ENCODE data around the gene SNX27.
"Not testable (repeated sequence)": the region's sequence is repeated elsewhere in the genome, so short reads cannot be mapped to it uniquely, and the experiment has no call there.

The SNX27 gene

DNA sequence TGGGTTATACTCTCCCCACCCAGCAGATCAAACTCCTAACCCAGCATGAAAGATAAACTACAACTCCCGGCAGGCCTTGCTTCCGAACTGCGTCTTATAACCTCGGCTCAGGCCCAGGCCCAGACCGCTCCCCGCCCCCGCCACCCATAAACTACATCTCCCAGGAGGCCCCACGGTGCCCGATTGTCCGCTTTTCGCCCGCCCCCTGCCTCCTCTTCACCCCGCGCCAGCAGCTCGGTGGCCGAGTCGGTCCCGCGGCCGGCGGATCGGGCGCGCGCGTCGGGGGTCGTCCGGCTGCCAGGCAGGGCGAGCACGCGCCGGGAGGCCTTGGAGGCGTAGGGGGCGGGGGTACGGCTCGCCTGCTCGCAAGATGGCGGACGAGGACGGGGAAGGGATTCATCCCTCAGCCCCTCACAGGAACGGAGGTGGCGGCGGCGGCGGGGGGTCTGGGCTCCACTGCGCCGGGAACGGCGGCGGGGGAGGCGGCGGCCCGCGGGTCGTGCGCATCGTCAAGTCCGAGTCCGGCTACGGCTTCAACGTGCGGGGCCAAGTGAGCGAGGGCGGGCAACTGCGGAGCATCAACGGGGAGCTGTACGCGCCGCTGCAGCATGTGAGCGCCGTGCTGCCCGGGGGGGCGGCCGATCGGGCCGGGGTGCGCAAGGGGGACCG, at the start of gene SNX27:
Gene SNX27, plus strand, starts transcription at position 219 of the 669 bp plus-strand sequence. Its CDS starts 152 bp downstream, at position 371.
- DNase-seq = peak; percentile 81

DNA sequence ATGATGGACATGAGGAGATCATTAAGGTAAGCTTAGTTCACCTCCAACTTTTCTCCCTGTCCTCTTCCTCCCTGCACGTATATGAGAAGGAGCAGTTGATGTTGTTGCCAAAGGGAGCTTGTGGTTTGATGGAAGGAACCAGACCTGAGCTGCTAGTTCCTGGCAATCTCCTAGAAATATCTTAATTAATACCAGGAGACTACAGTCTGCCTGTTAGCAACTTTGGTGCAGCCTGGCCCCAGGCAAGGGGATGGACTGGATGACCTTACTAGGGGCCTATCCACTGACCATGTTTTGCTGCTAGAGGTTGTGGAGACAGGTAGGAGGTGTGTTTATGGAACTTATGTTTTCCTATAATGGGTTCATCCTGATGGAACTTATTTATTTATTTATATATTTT, 49.2 kb upstream of the SNX27 start:
- no peak for DNase-seq

- DNase-seq = no peak
Observed at GRCh38 chr1:151563376-151563775, 48.5 kb upstream of the SNX27 start.

- DNase-seq = no peak
Observed at GRCh38 chr1:151565502-151566189, 46.2 kb upstream of the SNX27 start.

- DNase-seq = peak; percentile 6
Observed at GRCh38 chr1:151568626-151569088, 43.2 kb upstream of the SNX27 start.

GRCh38 chr1:151570819-151571218, 41.0 kb upstream of the SNX27 start:
- DNase-seq = no peak

DNA sequence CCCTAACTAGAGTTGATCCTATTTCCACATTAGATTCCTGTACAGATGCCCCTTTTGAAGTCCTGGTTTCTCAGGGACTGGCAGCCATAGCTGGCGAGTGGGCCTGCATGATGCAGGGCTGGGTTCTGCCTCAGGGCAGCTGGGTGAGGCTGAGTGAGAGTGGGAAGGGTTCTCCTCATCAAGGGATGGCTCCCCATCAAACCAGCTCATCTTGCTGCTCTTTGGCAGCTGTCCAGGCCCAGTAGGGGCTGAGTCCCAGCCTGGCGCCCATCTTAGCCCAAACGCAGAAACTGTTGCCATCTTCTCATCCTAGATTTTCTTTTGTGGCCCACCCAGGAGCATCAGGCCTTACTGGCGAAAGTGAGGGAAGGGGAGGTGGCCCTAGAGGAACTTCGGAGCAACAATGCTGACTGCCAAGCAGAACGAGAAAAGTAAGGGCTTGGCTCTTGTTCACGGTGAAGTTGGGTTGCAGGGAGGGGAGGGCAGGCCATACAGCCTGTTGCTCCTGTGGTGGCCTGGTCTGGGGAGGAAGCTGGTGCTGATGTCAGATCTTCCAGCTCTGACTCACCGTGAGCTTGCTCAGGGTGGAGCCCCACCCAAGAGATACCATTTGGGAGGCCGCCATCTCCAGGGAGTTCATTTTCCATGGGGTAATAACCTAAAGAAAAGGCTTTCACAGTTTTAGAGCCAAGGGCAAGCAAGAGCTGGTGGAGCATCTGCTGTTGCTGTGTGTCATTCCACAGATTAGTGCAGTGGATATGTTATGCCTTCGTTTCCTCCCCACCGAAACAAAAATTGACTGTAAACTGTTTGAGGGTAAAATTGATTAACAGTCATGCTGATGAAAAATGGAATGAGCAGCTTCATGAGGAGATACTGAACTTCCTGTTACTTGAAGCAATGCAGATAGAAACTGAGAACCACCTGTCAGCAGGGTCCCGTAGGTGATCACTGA, 37.0 kb upstream of the SNX27 start:
- no peak for DNase-seq

DNA sequence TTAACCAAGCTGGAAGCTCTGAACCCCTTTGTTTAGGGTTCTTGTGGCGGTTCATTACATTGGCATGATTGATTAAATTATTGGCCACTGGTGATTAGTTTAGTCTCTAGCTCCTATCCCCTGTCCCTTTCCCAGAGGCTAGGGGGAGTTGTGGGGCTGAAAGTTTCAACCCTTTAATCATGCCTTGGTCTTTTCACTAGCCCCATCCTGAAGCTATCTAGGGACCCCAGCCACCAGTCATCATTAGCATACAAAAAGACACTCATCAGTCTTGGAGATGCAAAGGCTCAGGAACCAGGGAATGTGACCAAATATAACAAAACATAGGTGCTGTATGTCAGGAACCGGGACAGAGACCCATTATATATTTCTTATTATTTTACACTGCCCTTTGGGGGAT, 34.7 kb upstream of the SNX27 start:
- DNase-seq = no peak

GRCh38 chr1:151578941-151579340, 32.9 kb upstream of the SNX27 start:
- DNase-seq = no peak

GRCh38 chr1:151579436-151580225, 32.2 kb upstream of the SNX27 start:
- DNase-seq = no peak

DNA sequence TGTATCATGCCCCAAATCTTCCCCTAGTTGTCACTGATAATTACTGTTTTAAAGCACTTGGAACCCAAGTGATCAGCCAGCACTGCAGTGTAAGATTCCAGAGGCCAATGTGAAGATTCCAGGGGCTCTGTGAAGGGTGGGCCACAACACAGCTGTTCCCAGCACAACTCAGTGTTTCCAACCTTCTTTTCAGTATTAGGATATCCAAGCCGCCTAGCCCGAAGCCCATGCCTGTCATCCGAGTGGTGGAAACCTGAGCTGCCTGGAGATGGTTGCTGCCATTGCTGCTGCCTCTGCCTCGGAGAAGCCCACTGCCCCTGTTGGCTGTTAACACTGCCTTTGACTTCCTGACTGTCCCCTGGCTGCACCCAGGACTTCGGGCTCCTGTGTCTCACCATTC, 30.4 kb upstream of the SNX27 start:
- no peak for DNase-seq

- no peak for DNase-seq
Observed at GRCh38 chr1:151581921-151582320, 29.9 kb upstream of the SNX27 start.

GRCh38 chr1:151583796-151584195, 28.1 kb upstream of the SNX27 start:
- DNase-seq = no peak

- no peak for DNase-seq
Observed at GRCh38 chr1:151584278-151584677, 27.6 kb upstream of the SNX27 start.

DNA sequence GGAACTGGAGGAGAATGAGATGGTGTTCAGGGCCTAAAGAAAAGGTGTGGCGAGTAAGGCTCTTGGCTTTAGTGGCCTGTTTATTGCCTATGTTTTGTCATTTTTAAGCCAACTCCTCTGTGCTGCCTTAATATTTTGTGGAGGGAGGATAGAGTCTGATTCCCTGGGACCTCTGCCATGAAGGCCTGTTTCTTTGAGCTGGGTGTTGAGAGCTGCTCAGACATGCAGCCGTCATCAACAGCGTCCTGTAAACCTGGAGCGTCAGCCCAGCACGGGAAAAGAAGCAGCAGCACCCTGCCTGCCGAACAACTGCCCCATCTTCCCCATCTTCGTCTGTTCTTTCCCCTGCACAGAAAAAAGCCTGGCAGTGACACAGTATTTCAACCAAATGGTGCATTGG, 27.1 kb upstream of the SNX27 start:
- DNase-seq = no peak

- DNase-seq = no peak
Observed at GRCh38 chr1:151585622-151586021, 26.2 kb upstream of the SNX27 start.

- no peak for DNase-seq
Observed at GRCh38 chr1:151590961-151591360, 20.9 kb upstream of the SNX27 start.

DNA sequence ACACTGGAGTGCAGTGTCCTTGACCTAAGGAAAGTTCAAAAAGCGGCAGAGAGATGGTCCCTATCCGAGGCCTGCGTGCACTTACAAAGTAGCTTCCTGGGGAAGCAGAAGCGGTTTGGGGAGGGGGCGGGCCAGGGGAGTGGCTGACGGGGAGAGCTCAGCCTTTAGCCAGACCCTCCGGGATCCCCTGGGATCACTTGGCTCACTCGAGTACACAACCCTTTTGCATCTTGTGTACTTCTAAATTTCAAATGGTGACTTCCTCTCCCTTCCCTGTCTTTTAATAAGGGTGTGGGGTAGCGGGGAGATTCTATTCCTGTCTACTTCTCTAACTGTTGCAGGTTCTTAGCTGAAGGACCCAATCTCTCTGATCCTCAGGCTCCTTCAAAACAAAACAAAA, 18.1 kb upstream of the SNX27 start:
- no peak for DNase-seq

DNA sequence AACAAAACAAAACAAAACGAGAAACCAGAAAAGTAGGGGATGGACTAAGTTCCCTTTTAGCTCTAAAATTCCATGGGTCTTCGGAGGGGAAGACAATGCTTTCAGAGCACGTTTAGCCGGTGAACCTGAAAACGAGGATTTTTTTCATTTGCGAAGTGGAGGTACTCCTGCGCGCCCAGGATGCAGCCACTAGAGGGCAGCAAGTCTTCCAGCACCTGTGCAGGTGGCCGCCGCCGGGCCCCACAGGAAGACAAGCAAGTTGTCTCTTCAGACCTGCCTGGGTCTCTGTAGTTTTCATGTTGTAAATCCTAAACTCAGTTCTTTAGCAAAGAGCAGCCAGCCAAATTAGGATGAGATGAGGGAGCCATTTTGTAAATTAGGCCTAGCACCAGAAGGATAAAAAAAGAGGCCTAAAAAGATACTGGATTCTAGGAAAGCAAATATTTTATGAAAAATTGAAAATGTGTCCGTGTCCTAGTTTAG, 17.7 kb upstream of the SNX27 start:
- peak; percentile 79 for DNase-seq

- DNase-seq = no peak
Observed at GRCh38 chr1:151596166-151596953, 15.5 kb upstream of the SNX27 start.

- DNase-seq = not testable (repeated sequence)
Observed at GRCh38 chr1:151602550-151602949, 9.3 kb upstream of the SNX27 start.

GRCh38 chr1:151604291-151604690, 7.6 kb upstream of the SNX27 start:
- no peak for DNase-seq
